Nephron (organoid): ENCODE measurements around the gene BMERB1.
"Not testable (repeated sequence)": the region's sequence is repeated elsewhere in the genome, so short reads cannot be mapped to it uniquely, and the experiment has no call there.

Experiments used
- H3K27ac Mint-ChIP-seq, 3 experiments: 2 replicates each; pipeline ENCODE4 v1.8.0; 2020; ENCODE audit warnings: mixed read lengths in 3 of 3, mild to moderate bottlenecking in 2 of 3, moderate library complexity in 1 of 3
- H3K27me3 Mint-ChIP-seq: 2 replicates; pipeline ENCODE4 v1.8.0; 2021; ENCODE audit warnings: low read depth, mild to moderate bottlenecking, moderate library complexity, mixed read lengths
- H3K36me3 Mint-ChIP-seq: 2 replicates; pipeline ENCODE4 v1.8.0; 2020; ENCODE audit warnings: low read depth, mixed read lengths
- H3K4me1 Mint-ChIP-seq: 2 replicates; pipeline ENCODE4 v1.8.0; 2020; ENCODE audit warnings: mixed read lengths
- H3K4me3 Mint-ChIP-seq, 3 experiments: 2 replicates each; pipeline ENCODE4 v1.8.0; 2020; ENCODE audit warnings: mild to moderate bottlenecking in 3 of 3, mixed read lengths in 3 of 3, moderate library complexity in 2 of 3
- H3K9me3 Mint-ChIP-seq: 2 replicates; pipeline ENCODE4 v1.8.0; 2020; ENCODE audit warnings: mixed read lengths
- TF ChIP-seq, protein P1 (sequence below), 3 experiments: fragments of 200-600 bp; sonication (generic); IDR thresholded peaks; one replicate each; pipeline ENCODE4 v1.5.0; 2021; ENCODE audit warnings: antibody characterized with exemption in 3 of 3; ENCODE audit not compliant: unreplicated experiment in 3 of 3

The BMERB1 gene

DNA sequence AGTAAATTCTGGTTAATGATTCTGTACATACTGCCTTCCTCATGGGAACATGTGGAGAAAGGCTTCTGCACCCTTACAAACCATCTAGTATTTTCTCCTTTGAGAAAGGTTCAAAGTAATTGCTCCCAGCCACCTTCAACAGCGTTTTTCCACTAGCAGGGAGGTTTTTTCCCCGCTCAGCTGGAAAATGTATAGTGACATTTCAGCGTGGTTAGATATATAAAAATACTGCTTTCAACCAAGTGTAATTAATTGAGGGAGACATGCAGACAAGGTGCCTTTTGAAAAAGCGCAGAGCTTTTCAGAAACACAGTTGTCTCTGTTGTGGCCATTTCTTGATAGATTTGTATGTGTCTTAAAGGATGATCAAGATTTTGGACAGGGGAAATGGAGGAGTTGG, 5.1 kb downstream of the BMERB1 start:
- Mint-ChIP-seq H3K9me3 (peaks cover 2% of the 10 kb centered on the region), H3K27ac (peak overlapping the region in 2 of 3 experiments; percentile 16 to 25), H3K36me3 (peaks cover 6% of the 10 kb centered on the region), H3K4me1 (peaks cover 34% of the 10 kb centered on the region), H3K4me3 (no peak overlapping the region), H3K27me3 (peaks cover 9% of the 10 kb centered on the region)
- TF ChIP-seq, protein P1, sequence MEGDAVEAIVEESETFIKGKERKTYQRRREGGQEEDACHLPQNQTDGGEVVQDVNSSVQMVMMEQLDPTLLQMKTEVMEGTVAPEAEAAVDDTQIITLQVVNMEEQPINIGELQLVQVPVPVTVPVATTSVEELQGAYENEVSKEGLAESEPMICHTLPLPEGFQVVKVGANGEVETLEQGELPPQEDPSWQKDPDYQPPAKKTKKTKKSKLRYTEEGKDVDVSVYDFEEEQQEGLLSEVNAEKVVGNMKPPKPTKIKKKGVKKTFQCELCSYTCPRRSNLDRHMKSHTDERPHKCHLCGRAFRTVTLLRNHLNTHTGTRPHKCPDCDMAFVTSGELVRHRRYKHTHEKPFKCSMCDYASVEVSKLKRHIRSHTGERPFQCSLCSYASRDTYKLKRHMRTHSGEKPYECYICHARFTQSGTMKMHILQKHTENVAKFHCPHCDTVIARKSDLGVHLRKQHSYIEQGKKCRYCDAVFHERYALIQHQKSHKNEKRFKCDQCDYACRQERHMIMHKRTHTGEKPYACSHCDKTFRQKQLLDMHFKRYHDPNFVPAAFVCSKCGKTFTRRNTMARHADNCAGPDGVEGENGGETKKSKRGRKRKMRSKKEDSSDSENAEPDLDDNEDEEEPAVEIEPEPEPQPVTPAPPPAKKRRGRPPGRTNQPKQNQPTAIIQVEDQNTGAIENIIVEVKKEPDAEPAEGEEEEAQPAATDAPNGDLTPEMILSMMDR (IDR thresholded peaks at IDR 0.05; ENCODE audit: unreplicated experiment in 3 of 3) = no peak

DNA sequence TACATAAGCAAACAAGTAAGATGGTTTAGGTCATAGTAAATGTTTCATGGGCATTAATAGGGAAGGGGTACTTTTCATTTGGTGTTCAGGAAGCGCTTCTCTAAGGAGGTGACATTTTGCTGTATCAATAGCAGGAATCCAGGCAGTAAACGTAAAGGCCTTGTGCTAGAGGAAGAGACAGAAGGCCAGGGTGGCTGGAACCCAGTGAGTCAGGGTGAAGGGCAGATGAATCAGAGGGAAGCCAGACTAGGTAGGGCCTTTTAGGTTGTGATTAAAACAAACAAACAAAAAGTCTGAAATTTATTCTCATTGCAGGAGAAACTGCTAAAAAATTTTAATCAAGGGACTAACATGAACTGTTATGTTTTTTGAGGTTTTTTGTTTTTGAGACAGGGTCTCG, 6.5 kb downstream of the BMERB1 start:
- no peak overlapping the region for H3K27ac Mint-ChIP-seq
- H3K36me3 Mint-ChIP-seq = peaks cover 13% of the 10 kb centered on the region
- H3K27me3 Mint-ChIP-seq = peaks cover 3% of the 10 kb centered on the region
- no peak overlapping the region for H3K4me3 Mint-ChIP-seq
- peaks cover 9% of the 10 kb centered on the region for H3K9me3 Mint-ChIP-seq
- H3K4me1 Mint-ChIP-seq = peaks cover 24% of the 10 kb centered on the region
- TF ChIP-seq, protein P1 (IDR thresholded peaks at IDR 0.05; ENCODE audit: unreplicated experiment in 3 of 3) = no peak

DNA sequence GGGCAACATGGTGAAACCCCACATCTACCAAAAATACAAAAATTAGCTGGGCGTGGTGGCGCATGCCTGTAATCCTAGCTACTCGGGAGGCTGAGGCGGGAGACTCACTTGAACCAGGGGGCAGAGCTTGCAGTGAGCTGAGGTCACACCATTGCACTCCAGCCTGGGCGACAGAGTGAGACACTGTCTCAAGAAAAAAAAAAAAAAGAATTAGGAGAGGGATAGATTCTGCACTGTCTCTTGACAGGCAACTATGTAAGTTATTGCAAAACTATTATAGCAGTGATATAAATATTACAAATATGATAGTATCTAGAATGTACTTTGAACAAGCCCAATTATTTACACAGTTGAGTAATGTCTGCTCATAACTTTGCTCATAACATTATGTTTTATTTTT, 7.8 kb downstream of the BMERB1 start:
- H3K9me3 Mint-ChIP-seq, H3K27ac Mint-ChIP-seq, H3K27me3 Mint-ChIP-seq, H3K4me3 Mint-ChIP-seq: not testable (repeated sequence)
- Mint-ChIP-seq H3K36me3 (peaks cover 19% of the 10 kb centered on the region), H3K4me1 (peaks cover 22% of the 10 kb centered on the region)

DNA sequence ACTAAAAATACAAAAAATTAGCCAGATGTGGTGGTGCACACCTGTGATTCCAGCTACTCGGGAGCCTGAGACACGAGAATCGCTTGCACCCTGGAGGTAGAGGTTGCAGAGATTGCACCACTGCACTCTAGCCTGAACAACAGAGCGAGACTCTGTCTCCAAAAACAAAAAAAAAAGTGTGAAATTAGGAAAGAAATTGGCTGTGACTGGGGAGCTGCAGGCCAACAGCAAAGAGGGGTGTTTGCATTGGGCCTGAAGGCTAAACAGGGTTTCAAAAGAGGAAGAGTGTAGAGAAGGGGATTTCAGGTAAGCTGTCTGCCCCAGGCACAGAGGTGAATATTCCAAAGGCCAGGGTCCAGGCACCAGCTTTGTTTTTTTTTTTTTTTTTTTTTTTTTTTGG, 9.4 kb downstream of the BMERB1 start:
- Mint-ChIP-seq H3K9me3 (peaks cover 9% of the 10 kb centered on the region), H3K4me3 (no peak overlapping the region), H3K36me3 (peaks cover 24% of the 10 kb centered on the region), H3K27me3 (peaks cover 3% of the 10 kb centered on the region), H3K27ac (no peak overlapping the region), H3K4me1 (peaks cover 21% of the 10 kb centered on the region)
- TF ChIP-seq, protein P1 (IDR thresholded peaks at IDR 0.05; ENCODE audit: unreplicated experiment in 3 of 3) = no peak

DNA sequence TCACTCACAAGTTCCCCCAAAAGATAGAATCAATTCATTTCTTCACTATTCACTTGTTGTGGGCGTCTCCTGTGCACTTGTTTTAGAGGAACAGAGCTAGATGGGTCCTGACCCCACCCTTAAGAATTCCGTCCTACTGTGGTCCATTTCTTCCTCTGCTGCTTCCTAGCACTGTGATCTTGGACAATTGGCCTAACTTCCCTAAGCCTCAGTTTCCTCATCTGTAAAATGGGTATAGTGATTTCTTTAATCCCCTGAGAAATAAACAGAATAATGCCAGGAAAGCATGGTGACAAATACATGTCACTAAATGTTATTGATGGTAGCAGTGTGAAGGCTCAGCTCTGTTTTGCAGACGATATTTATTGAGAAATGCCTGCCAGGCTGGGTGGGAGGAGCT, 9.9 kb downstream of the BMERB1 start:
- H3K9me3 Mint-ChIP-seq = peaks cover 9% of the 10 kb centered on the region
- H3K27ac Mint-ChIP-seq = no peak overlapping the region
- H3K4me3 Mint-ChIP-seq = no peak overlapping the region
- H3K36me3 Mint-ChIP-seq = peaks cover 24% of the 10 kb centered on the region
- H3K27me3 Mint-ChIP-seq = peaks cover 3% of the 10 kb centered on the region
- peaks cover 16% of the 10 kb centered on the region for H3K4me1 Mint-ChIP-seq
- TF ChIP-seq, protein P1 (IDR thresholded peaks at IDR 0.05; ENCODE audit: unreplicated experiment in 3 of 3) = no peak

DNA sequence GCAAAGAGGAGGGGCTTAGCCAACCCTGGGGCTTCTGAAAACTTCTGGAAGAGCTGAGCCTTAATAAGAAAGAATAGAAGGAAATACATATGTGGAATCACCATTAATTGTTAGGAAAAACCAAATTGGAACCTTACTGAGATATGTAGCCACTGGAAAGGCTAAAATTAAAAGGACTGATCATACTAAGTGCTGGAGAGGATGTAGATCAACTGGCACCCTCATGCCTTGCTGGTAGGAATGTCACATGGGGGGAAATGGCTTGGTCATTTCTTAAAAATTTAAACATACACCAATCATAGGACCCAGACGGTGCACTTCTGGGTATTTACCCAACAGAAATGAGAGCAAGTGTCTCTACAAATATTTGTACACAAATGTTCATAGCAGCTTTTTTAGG, 11.1 kb downstream of the BMERB1 start:
- H3K27me3 Mint-ChIP-seq = peaks cover 3% of the 10 kb centered on the region
- H3K36me3 Mint-ChIP-seq = peaks cover 24% of the 10 kb centered on the region
- H3K4me3 Mint-ChIP-seq = no peak overlapping the region
- peaks cover 4% of the 10 kb centered on the region for H3K4me1 Mint-ChIP-seq
- peaks cover 9% of the 10 kb centered on the region for H3K9me3 Mint-ChIP-seq
- H3K27ac Mint-ChIP-seq = no peak overlapping the region
- TF ChIP-seq, protein P1 (IDR thresholded peaks at IDR 0.05; ENCODE audit: unreplicated experiment in 3 of 3) = no peak
